Mesodermal cell (in vitro differentiated cells): ENCODE measurements around the gene BICD1.
"Not testable (repeated sequence)": the region's sequence is repeated elsewhere in the genome, so short reads cannot be mapped to it uniquely, and the experiment has no call there.

Experiments used
- H3K27ac ChIP-seq: 2 replicates; pipeline ENCODE4 v1.7.0; 2013; ENCODE audit warnings: mild to moderate bottlenecking, low read depth, low read length, moderate library complexity; ENCODE audit not compliant: severe bottlenecking
- H3K36me3 ChIP-seq: 2 replicates; pipeline ENCODE4 v1.7.1; 2013; ENCODE audit warnings: mild to moderate bottlenecking, low read length, moderate library complexity; ENCODE audit not compliant: control insufficient read depth, insufficient read depth
- H3K4me1 ChIP-seq: one replicate; pipeline ENCODE4 v1.7.1; 2013; ENCODE audit warnings: mild to moderate bottlenecking, low read length; ENCODE audit not compliant: insufficient read depth, control insufficient read depth, poor library complexity, severe bottlenecking
- H3K4me3 ChIP-seq: 2 replicates; pipeline ENCODE4 v1.7.0; 2013; ENCODE audit warnings: low read length, control low read depth, mild to moderate bottlenecking; ENCODE audit not compliant: insufficient read depth, poor library complexity, severe bottlenecking; ENCODE audit errors: extremely low read depth
- H3K9me3 ChIP-seq: 2 replicates; pipeline ENCODE4 v1.7.1; 2013; ENCODE audit warnings: mild to moderate bottlenecking, low read length, moderate library complexity; ENCODE audit not compliant: control insufficient read depth
- WGBS, 2 experiments: methylation state at CpG; one replicate each; pipeline ENCODE4 v1.1.5; 2013; ENCODE audit warnings: missing lambda C conversion rate in 2 of 2; ENCODE audit not compliant: insufficient coverage in 2 of 2; 5-methylcytosine and 5-hydroxymethylcytosine counted together

BICD1 gene

GRCh38 chr12:32187127-32187526 lies 80.5 kb downstream of the BICD1 start:
- H3K4me3 ChIP-seq, H3K9me3 ChIP-seq, H3K27ac ChIP-seq, H3K4me1 ChIP-seq: not testable (repeated sequence)
- 98% methylated on average over 5 of the region's 8 CpGs for WGBS, 2 experiments
- peaks cover 10% of the 10 kb centered on the region for H3K36me3 ChIP-seq

- Histone ChIP-seq H3K4me1 (no peaks in the 10 kb centered on the region), H3K9me3 (peaks cover 17% of the 10 kb centered on the region), H3K36me3 (peaks cover 13% of the 10 kb centered on the region), H3K27ac (no peak overlapping the region), H3K4me3 (no peak overlapping the region)
- WGBS, 2 experiments: no CpG with 5 or more reads among the region's 3 CpGs
Observed at GRCh38 chr12:32191445-32191844, 84.8 kb downstream of the BICD1 start.

- no peak overlapping the region for H3K4me3 ChIP-seq
- H3K27ac ChIP-seq: no peak overlapping the region
- H3K4me1 ChIP-seq: no peaks in the 10 kb centered on the region
- 100% methylated on average over 1 to 3 of the region's 6 CpGs for WGBS, 2 experiments
- peaks cover 26% of the 10 kb centered on the region for H3K9me3 ChIP-seq
- peaks cover 10% of the 10 kb centered on the region for H3K36me3 ChIP-seq
Observed at GRCh38 chr12:32196250-32197198, 89.9 kb downstream of the BICD1 start.

- WGBS, 2 experiments: 100% methylated on average over 1 of the region's 2 CpGs
- Histone ChIP-seq H3K4me3 (no peak overlapping the region), H3K36me3 (peaks cover 6% of the 10 kb centered on the region), H3K27ac (no peak overlapping the region), H3K4me1 (no peaks in the 10 kb centered on the region), H3K9me3 (peaks cover 26% of the 10 kb centered on the region)
Observed at GRCh38 chr12:32197421-32197820, 90.8 kb downstream of the BICD1 start.

- Histone ChIP-seq H3K9me3 (peaks cover 26% of the 10 kb centered on the region), H3K27ac (no peak overlapping the region), H3K4me1 (no peaks in the 10 kb centered on the region), H3K4me3 (no peak overlapping the region), H3K36me3 (no peaks in the 10 kb centered on the region)
- WGBS, 2 experiments: 100% methylated on average over 1 to 2 of the region's 2 CpGs
Observed at GRCh38 chr12:32198555-32198954, 91.9 kb downstream of the BICD1 start.

- no peak overlapping the region for H3K27ac ChIP-seq
- H3K9me3 ChIP-seq: peaks cover 10% of the 10 kb centered on the region
- H3K4me3 ChIP-seq: no peak overlapping the region
- H3K4me1 ChIP-seq: no peaks in the 10 kb centered on the region
- no peaks in the 10 kb centered on the region for H3K36me3 ChIP-seq
- 100% methylated on average over 1 of the region's 2 CpGs for WGBS, 2 experiments
Observed at GRCh38 chr12:32201096-32201495, 94.4 kb downstream of the BICD1 start.

- H3K4me1 ChIP-seq: no peaks in the 10 kb centered on the region
- H3K9me3 ChIP-seq: peaks cover 9% of the 10 kb centered on the region
- no peak overlapping the region for H3K27ac ChIP-seq
- H3K36me3 ChIP-seq: no peaks in the 10 kb centered on the region
- H3K4me3 ChIP-seq: no peak overlapping the region
- WGBS, 2 experiments: 90 to 100% methylated on average over 1 of the region's 1 CpG
Observed at GRCh38 chr12:32201976-32202375, 95.3 kb downstream of the BICD1 start.

- H3K27ac ChIP-seq: no peak overlapping the region
- WGBS, 2 experiments: 100% methylated on average over 1 of the region's 3 CpGs
- H3K36me3 ChIP-seq: no peaks in the 10 kb centered on the region
- H3K4me3 ChIP-seq: no peak overlapping the region
- no peaks in the 10 kb centered on the region for H3K4me1 ChIP-seq
- no peaks in the 10 kb centered on the region for H3K9me3 ChIP-seq
Observed at GRCh38 chr12:32205731-32206130, 99.1 kb downstream of the BICD1 start.

- 89 to 100% methylated on average over 1 of the region's 2 CpGs for WGBS, 2 experiments
Observed at GRCh38 chr12:32208355-32208754, 101.7 kb downstream of the BICD1 start.

GRCh38 chr12:32211066-32211899 lies 104.6 kb downstream of the BICD1 start:
- Histone ChIP-seq H3K36me3 (peaks cover 3% of the 10 kb centered on the region), H3K4me3 (no peak overlapping the region), H3K9me3 (no peaks in the 10 kb centered on the region), H3K27ac (no peak overlapping the region), H3K4me1 (no peaks in the 10 kb centered on the region)
- WGBS, 2 experiments: 92 to 100% methylated on average over 2 of the region's 2 CpGs

More at GRCh38 chr12:32208355-32208754, 101.7 kb downstream of the BICD1 start:
- Histone ChIP-seq H3K4me3 (no peak overlapping the region), H3K9me3 (no peaks in the 10 kb centered on the region), H3K36me3 (no peaks in the 10 kb centered on the region), H3K27ac (no peak overlapping the region), H3K4me1 (no peaks in the 10 kb centered on the region)

- Histone ChIP-seq H3K4me3 (no peak overlapping the region), H3K9me3 (no peaks in the 10 kb centered on the region), H3K4me1 (no peaks in the 10 kb centered on the region), H3K36me3 (peaks cover 9% of the 10 kb centered on the region), H3K27ac (no peak overlapping the region)
- WGBS, 2 experiments: 94% methylated on average over 2 of the region's 2 CpGs
Observed at GRCh38 chr12:32211900-32212156, 105.2 kb downstream of the BICD1 start.
